GM18511 (cell line): ENCODE measurements around the gene FRAS1.
"Not testable (repeated sequence)": the region's sequence is repeated elsewhere in the genome, so short reads cannot be mapped to it uniquely, and the experiment has no call there.

Experiments
- ATAC-seq: cut with Tn5 transposase; IDR thresholded peaks from one replicate; pipeline ENCODE4 v1.9.1; 2021; ENCODE audit warnings: mild to moderate bottlenecking, moderate library complexity; ENCODE audit not compliant: unreplicated experiment

Gene FRAS1

DNA sequence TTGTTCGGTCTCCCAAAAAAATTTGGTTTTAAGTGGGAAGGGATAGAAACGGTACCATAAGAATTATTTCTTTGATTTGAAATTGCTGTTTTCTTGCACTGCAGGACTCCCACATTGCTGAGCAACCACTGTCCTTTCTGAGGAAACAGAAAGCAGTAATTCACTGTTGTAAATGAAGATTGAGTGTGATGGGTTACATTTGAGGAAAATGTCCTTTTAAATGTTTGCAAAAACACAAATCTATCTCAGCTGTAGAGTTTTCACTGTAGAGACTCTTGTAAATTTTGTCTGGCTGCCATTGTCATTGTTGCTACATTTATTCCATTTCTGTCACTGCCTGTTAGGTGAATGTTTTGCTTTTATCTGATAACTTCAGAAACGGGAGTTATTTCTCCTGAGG lies 105.2 kb downstream of the FRAS1 start:
- ATAC-seq, result no peak

DNA sequence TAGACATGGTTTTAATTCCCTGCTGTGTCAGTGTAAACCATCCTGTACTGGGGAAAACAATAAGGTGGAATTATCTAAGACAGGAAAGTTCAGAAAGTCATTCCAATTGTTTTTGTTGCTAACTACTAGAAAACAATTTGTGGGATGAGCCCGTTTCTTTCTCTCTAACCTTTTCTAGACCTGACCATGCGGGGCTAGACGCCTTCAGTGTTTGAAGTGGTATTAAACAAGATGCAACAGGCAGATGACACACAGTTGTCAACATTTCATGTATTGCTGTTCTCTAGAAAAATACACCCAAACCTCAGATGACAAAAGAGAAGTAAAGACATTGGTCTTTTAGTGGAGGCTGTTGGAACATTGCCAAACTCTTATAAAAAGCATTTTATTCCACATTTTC lies 105.7 kb downstream of the FRAS1 start:
- no peak for ATAC-seq

DNA sequence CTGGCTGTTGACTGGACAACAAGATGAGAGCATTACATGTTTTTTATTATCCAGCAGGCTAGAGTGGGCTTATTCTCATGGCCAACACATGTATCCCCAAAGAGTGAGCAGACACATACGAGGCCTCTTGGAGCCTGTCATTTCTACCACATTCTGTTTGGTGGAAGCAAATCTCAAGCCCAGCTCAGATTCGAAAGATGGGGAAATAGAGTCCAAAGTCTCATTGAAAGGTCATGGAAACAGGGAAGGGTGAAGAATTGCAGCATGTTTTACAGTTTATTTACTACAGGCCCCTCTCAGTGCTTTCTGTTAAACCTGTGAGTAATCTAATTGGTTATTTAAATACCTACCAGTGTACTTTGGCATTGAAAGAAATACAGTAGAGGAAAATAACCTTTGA lies 108.6 kb downstream of the FRAS1 start:
- ATAC-seq, result no peak

DNA sequence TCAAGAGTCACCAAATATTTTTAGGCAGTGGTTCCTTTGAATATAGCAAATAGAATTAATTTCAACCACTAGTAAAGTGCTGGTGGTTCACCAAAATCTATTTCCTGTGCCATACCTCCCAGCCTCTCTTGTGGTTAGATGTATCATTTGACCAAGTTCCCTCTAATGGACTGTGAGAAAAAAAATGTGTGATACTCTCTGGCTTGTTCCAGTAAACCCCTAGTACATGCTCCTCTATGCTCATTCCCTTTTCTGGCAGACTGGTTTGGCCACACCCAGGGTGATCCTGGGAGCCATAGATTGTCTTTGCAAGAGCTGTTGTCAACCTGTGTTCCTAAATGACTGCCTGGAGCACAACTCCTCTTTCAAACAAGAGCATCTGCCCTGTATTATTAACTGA lies 109.5 kb downstream of the FRAS1 start:
- ATAC-seq, result no peak

DNA sequence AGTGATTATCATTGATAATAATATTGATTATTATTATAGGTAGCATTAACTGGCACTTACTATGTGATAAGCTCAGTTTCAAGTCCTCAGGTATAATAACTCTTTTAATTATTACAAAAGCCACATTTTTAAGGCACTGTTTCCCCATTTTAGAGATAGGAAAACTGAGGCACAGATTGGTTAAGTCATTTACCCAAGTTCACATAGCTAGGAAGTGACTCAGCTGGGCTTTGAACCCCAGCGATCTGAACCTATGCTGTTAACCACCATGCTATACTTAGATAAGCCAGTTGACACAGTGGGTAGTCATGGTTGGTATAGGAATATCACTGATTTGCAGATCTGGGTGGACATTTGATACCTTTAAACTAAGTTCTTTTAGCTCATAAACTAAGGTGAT lies 110.4 kb downstream of the FRAS1 start:
- no peak for ATAC-seq

DNA sequence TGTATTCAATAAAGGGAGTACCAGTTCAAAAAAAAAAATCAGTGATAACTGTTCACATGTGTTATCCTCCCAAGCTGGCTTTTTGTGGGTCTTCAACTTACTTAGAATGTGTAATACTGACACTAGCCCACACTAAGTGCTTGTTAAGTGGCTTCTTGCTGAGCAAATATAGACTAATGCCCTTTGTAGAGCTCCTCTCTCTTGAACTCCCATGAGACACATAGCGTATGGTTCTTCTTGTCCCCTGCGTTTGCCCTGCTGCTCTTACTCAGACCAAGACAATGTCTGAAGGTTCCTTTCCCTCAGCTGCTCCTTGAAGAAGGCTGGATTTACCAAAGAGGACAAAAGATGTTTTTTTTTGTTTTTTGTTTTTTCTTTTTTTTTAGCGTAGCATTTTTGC lies 110.9 kb downstream of the FRAS1 start:
- no peak for ATAC-seq

GRCh38 chr4:78169728-78170127 lies 112.6 kb downstream of the FRAS1 start:
- no peak for ATAC-seq

GRCh38 chr4:78171482-78171881 lies 114.4 kb downstream of the FRAS1 start:
- ATAC-seq, result no peak

DNA sequence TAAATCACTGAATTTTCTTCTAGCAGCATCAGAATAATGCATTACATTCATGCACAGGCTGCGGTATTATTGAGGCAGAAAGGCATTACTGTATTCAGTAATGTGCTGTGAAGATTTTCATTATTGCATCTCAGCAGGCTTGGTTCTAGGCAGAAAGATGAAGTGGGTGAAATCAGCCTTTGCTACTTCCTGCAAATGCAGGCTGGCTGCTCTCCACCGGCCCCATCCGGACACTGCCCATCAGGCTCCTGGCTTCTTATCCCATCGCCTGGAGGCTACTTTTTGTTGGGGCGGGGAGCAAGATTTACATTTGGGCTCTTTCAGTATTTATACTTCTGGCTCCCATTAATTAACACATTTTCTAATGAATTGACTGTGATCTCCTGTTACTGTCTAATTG lies 117.8 kb downstream of the FRAS1 start:
- no peak for ATAC-seq

DNA sequence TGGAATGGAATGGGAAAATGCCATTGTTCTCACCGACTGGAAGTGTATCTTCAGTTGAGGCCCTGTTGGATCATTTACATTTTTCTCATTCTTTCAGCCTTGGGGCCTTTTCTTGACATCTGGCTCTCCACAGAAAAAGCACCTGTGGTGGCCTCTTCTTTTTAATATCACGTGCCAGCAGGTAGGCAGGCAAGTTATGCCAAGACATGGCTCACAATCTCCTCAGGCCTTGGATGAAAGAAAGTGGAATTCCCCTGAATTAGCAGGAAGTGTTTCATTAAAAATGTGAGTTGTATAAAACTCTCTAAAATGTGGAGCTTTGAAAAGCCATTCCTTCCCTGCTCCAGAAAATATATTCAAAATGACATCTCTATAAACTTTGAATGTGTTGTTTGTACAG lies 122.1 kb downstream of the FRAS1 start:
- no peak for ATAC-seq

GRCh38 chr4:78181681-78182234 lies 124.6 kb downstream of the FRAS1 start:
- not testable (repeated sequence) for ATAC-seq

- no peak for ATAC-seq
Observed at GRCh38 chr4:78184584-78184983, 127.5 kb downstream of the FRAS1 start.

GRCh38 chr4:78185117-78185516 lies 128.0 kb downstream of the FRAS1 start:
- no peak for ATAC-seq

GRCh38 chr4:78186597-78187543 lies 129.7 kb downstream of the FRAS1 start:
- no peak for ATAC-seq

DNA sequence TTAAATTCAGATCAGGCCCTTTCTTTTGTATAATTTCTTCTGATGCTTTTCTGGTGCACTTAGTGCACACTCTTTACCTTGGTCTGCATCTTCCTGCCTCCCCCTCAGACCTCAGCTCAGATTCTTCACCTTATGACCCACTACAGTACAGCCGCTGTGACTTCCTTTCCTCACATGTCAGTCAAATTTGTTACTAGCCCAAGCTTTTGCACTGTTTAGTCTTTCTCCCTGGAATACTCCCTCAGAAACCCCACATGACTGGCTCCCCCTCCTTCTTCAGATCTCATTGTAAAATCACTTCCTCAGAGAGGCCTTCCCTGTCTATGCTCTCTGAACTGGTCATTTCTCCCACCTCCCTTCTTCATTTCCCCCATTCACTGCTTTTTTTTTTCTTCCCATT lies 132.9 kb downstream of the FRAS1 start:
- ATAC-seq, result no peak

DNA sequence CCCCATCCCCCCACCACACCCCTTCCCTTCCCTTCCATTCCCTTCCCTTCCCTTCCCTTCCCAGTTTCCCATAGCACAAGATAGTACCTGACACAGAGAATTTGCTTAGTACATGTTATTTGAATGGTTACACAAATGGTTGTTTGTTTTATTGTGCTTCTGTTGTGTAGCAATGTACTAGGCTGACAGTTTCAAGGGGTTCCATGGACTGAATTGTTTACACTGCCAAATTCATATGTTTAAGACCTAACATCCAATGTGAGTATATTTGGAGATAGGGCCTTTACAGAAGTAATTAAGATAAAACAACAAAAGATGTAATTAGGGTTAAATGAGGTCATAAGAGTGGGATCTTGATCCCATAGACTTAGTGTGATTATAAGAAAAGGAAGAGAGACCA lies 133.5 kb downstream of the FRAS1 start:
- no peak for ATAC-seq

GRCh38 chr4:78197947-78198346 lies 140.8 kb downstream of the FRAS1 start:
- ATAC-seq, result no peak

- ATAC-seq, result no peak
Observed at GRCh38 chr4:78199984-78200383, 142.9 kb downstream of the FRAS1 start.

DNA sequence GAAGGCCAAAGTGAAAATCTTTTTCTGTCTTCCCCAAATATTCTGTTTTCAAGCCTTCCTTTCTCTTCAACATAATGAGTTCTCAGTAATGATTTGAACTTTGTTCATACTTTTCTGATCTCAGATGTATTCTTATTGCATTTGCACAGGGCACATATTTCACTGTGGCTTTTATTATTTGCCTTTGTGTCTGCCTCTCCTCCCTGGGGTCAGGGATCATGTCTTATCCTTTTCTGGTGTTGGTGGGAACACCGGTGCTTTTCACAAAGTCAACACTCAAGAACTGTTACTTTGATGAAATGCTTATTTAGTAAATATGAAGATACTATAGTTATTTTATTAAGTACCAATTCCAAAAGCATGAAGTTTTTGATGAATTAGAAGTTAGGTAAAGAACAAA lies 143.8 kb downstream of the FRAS1 start:
- no peak for ATAC-seq

DNA sequence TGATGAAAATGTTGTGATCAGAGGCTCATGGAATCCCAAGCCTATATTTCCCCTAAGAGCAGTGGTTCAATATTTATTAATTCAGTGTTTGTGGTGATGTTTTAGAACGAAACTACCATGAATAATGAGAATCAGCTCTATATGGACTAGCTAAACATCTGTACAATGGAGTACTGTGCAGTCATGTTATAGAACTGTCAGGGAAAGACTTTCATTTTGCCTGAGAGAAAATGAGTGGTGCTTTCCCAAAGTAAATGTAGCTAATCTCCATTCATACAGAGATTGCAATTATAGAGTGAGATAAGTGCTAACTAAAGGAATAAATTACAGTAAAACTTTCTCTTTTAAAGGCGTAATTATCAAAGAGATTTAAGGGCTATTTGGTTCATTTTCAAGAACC lies 147.1 kb downstream of the FRAS1 start:
- ATAC-seq, result no peak

DNA sequence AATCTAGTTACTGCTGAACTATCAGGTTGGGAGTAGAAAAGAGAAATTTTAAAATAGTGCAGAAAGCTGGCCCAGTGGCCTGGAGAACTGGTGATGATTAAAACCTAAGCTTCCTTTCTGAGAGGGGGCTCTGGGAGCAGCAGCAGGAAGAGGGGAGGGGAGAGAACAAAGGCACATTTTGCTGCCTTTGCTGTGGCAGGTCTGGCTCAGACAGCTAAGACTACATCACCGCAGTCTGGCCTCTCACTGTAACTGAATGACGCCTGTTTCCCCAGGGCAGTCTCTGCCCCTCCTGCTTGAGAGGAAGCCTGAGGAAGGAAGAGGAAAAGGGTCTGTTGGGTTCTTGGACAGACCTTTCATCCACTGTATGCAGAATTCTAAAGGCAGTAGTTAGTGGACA lies 148.5 kb downstream of the FRAS1 start:
- no peak for ATAC-seq

- no peak for ATAC-seq
Observed at GRCh38 chr4:78207541-78207940, 150.4 kb downstream of the FRAS1 start.

- ATAC-seq, result no peak
Observed at GRCh38 chr4:78207951-78208350, 150.8 kb downstream of the FRAS1 start.
